Measurements from ENCODE around the gene SLC7A7. TPM values are rescaled to one million over a fixed set of nuclear protein-coding genes. Genes with fewer than 3 reads are reported as not detected.

The SLC7A7 gene
- polyA plus RNA-seq, 1 donor from 2014 or later, result not detected

GRCh38 chr14:22846811-22847307, 31.6 kb upstream of the SLC7A7 start:
- no peak for TF ChIP-seq REST (IDR thresholded peaks at IDR 0.05; ENCODE audit: borderline replicate concordance)
- TF ChIP-seq MXI1 (conservative IDR thresholded peaks at IDR 0.05; ENCODE audit: poor library complexity, severe bottlenecking), result no peak
- TF ChIP-seq CTCF (IDR thresholded peaks at IDR 0.05; ENCODE audit: poor library complexity, severe bottlenecking), result no peak
- no peak for TF ChIP-seq RAD21 (conservative IDR thresholded peaks at IDR 0.05)
- TF ChIP-seq TAF1 (IDR thresholded peaks at IDR 0.05; ENCODE audit: low read depth), result no peak
- no peak for TF ChIP-seq EP300 (conservative IDR thresholded peaks at IDR 0.05; ENCODE audit: poor library complexity, severe bottlenecking)
- no peak for TF ChIP-seq EZH2 (IDR thresholded peaks at IDR 0.05; ENCODE audit: borderline replicate concordance, insufficient read depth, low read length, poor library complexity, severe bottlenecking)
- TF ChIP-seq POLR2AphosphoS5 (IDR thresholded peaks at IDR 0.05), result no peak
- no peak for TF ChIP-seq SMC3 (conservative IDR thresholded peaks at IDR 0.05; ENCODE audit: poor library complexity)
- Histone ChIP-seq H4K20me1 (ENCODE audit: insufficient read depth) (no peaks in the 10 kb centered on the region), H3K9me3 (ENCODE audit: low read length) (no peaks in the 10 kb centered on the region), H3F3A (ENCODE audit: insufficient read depth, low read length, poor library complexity, severe bottlenecking) (no peaks in the 10 kb centered on the region), H3K4me2 (ENCODE audit: low read length) (no peak overlapping the region), H3K9me2 (ENCODE audit: insufficient read depth, low read length) (no peaks in the 10 kb centered on the region), H3K27me3 (ENCODE audit: insufficient read depth, low read depth, low read length) (no peaks in the 10 kb centered on the region), H3K27ac (ENCODE audit: low read length) (no peak overlapping the region), H3K36me3 (ENCODE audit: insufficient read depth, low read length) (no peaks in the 10 kb centered on the region), H3K9ac (ENCODE audit: low read length) (no peak overlapping the region), H2AFZ (ENCODE audit: low read depth, low read length) (no peak overlapping the region), H3K79me2 (replicated peaks; ENCODE audit: insufficient read depth, low read length) (no peaks in the 10 kb centered on the region), H3K4me3 (ENCODE audit: low read length) (no peak overlapping the region)

GRCh38 chr14:22845821-22846625, 30.8 kb upstream of the SLC7A7 start:
- no peaks in the 10 kb centered on the region for H3K79me2 ChIP-seq (replicated peaks; ENCODE audit: insufficient read depth, low read length)
- no peaks in the 10 kb centered on the region for H4K20me1 ChIP-seq (ENCODE audit: insufficient read depth)
- H3K9me2 ChIP-seq (ENCODE audit: insufficient read depth, low read length), result no peaks in the 10 kb centered on the region
- H2AFZ ChIP-seq (ENCODE audit: low read depth, low read length), result no peak overlapping the region
- H3K27me3 ChIP-seq (ENCODE audit: insufficient read depth, low read depth, low read length), result no peaks in the 10 kb centered on the region
- H3K9ac ChIP-seq (ENCODE audit: low read length), result no peak overlapping the region
- H3K9me3 ChIP-seq (ENCODE audit: low read length), result no peaks in the 10 kb centered on the region
- no peak overlapping the region for H3K4me2 ChIP-seq (ENCODE audit: low read length)
- H3K4me3 ChIP-seq (ENCODE audit: low read length), result no peak overlapping the region
- H3F3A ChIP-seq (ENCODE audit: insufficient read depth, low read length, poor library complexity, severe bottlenecking), result no peaks in the 10 kb centered on the region
- no peaks in the 10 kb centered on the region for H3K36me3 ChIP-seq (ENCODE audit: insufficient read depth, low read length)
- no peak overlapping the region for H3K27ac ChIP-seq (ENCODE audit: low read length)
- TF ChIP-seq RAD21 (conservative IDR thresholded peaks at IDR 0.05) (no peak), EZH2 (IDR thresholded peaks at IDR 0.05; ENCODE audit: borderline replicate concordance, insufficient read depth, low read length, poor library complexity, severe bottlenecking) (no peak), REST (IDR thresholded peaks at IDR 0.05; ENCODE audit: borderline replicate concordance) (no peak), POLR2AphosphoS5 (IDR thresholded peaks at IDR 0.05) (no peak), EP300 (conservative IDR thresholded peaks at IDR 0.05; ENCODE audit: poor library complexity, severe bottlenecking) (no peak), SMC3 (conservative IDR thresholded peaks at IDR 0.05; ENCODE audit: poor library complexity) (no peak), CTCF (IDR thresholded peaks at IDR 0.05; ENCODE audit: poor library complexity, severe bottlenecking) (no peak), TAF1 (IDR thresholded peaks at IDR 0.05; ENCODE audit: low read depth) (no peak), MXI1 (conservative IDR thresholded peaks at IDR 0.05; ENCODE audit: poor library complexity, severe bottlenecking) (no peak)

All from neural cell (in vitro differentiated cells).